ENCODE measurements around the gene IRF6.
A peak's percentile ranks its signal among the peaks of the same experiment; 100 is the strongest.

Gene IRF6

DNA sequence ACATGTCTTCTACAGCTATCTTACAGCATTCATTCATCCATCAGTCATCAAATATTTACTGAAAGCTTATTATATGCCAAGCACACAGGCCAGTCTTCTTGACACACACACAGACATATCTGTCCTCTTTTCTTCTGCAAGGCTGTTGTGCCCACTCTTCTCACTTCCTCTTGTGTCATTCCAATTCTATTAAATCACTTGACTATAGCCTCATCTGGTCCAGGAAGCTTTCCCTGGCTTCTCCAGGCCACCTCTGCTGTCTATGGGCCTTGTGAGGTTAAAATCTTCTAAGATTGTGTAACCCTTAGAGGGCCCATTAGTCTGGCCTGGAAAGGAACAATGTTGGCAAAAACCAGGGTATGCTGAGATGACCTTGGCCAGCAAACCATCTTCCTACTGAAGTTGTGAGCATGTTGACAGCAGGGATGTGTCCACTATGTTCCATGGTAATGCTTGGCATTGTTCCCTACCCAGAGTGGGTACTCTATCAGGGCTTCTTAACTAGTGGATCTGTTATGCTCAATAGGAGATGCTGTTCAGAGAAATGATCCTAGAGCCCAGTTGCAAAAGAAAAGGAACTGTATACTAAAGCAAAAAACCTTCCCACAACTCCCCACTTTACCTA, 44.8 kb downstream of the IRF6 start:
- DNase-seq, result no peak

DNA sequence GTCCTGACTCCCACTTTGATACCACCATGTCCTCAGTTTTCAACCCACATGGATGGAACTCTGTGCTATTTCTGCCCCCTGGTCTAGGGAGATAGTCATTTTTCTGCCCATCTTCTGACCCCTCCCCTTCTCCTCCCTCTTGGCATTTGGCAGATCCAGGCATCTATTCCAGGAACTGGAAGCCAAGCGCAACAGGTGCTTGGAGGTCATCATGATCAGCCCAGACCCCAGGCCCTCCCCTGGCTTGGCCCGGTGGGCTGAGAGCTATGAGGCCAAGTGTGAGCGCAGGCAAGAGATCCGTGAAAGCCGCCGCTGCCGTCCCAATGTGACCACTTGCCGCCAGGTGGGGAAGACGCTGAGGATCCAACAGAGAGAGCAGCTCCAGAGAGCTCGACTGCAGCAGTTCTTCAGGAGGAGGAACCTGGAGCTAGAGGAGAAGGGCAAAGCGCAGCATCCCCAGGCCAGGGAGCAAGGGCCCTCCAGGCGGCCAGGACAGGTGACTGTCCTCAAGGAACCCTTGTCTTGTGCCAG, 46.0 kb downstream of the IRF6 start:
- no peak for DNase-seq

DNA sequence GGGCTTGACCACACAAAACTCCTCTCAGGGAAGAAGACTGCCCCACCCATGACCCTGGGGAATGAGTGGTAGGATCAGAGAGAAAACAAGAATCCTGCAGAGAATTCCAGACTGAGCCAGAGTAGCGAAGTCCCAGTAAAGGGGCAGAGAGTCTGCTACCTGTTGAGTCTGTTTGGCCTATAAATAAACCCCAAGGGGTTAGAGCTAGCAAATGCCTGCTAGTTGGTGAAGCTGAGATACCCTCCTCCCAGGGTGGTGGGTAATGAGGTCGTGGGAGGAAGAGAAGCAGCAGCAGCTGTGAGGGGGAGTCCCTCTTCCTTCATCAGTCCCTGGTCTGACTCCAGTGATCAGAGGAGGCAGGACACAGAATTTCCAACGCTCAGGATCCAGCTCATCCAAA, 47.5 kb downstream of the IRF6 start:
- DNase-seq, result no peak

DNA sequence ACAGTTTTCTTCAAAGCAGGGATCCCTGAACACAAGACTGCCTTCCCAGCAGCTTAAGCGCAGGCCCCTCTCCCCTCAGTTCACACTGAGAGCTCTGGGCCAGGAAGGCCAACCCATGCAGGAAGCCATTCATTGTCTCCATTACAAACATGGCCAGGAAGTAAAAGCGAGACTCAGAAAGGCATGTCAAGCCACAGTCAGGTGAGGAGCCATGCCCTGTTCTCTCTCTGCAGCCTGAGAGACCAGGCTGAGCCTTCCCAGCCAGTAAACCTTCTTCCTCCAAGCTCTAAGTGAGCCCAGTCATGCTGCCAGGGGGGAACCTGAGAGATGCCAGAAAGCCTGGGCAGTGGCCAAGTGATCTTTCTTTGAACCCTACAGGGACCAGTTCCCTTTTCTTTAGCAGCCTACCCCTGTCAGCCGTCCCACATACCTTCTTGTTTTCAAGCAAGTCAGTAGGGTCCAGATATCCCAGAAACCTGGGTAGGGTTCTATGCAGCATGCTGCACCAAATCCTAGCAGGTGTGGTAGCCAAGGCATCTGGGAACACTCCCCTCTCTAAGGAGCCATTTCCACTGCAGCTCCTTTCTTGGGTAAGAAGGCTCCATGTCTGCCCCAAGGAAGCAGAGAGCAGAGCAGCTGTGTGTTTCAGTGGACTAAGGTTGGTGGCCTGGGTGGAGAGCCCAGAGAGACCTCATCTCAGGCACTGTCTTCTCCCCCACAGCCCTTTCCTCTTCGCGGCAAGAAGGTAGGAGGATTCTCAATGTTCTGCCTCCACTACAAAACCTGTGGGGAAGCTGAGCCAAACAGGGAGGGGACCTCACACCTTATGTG, 49.1 kb downstream of the IRF6 start:
- no peak for DNase-seq

DNA sequence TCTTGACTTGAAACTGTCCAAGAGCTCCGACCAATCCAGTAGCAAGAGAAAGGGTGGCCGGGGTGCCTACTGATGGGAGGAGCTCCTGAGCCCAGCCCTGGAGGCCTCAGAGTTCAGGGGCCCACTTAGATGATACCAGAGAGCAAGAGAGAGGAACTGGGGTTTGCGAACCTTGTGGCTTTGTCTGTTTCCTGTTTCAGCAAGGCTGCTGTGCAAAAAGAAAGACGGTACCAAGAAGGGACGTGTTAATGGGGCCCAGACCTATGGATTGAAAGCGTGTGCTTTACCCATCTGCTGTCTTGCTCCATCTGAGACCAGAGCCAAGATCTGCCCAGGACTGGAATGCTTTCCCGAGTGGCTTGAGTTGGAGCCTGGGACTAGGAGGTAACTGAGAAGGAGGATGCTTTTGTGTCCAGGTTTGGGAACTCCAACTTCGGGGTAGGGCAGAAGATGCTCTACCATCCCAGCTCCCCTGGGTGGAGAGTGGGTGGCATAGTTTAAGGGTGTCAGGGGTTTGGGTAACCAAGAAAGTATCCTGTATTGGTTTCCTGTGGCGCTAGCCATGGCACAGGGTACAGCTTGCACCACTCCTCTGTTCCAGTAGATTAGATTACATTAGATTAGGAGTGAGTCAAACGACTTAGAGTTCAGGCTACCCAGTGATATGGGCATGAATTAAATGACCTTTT, 49.9 kb downstream of the IRF6 start, which contains the start of gene TRAF3IP3:
TSS of gene TRAF3IP3 (plus strand) at position 128 of the 689 bp plus-strand sequence. CDS start 3,987 bp downstream, outside the sequence.
- no peak for DNase-seq

- DNase-seq, result no peak
Measured at GRCh38 chr1:209755256-209755655, 50.7 kb downstream of the IRF6 start.

DNA sequence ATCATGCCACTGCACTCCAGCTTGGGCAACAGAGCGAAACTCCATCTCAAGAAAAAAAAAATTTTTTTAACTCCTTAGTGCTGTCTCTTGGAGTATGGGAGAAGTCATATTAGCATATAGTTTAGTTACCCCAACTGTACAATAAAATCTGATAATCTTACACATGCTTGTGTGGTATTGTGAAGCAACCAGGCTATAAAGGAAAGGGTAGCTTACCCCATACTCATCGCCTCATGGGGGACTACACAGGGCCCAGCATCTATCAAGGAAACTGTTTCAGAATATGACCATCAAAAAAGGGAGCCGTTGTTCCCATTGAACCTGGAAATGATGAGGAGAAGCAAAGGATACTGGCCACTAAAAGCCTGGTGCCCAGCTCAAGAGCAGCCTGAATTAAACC, 53.1 kb downstream of the IRF6 start:
- DNase-seq, result no peak

DNA sequence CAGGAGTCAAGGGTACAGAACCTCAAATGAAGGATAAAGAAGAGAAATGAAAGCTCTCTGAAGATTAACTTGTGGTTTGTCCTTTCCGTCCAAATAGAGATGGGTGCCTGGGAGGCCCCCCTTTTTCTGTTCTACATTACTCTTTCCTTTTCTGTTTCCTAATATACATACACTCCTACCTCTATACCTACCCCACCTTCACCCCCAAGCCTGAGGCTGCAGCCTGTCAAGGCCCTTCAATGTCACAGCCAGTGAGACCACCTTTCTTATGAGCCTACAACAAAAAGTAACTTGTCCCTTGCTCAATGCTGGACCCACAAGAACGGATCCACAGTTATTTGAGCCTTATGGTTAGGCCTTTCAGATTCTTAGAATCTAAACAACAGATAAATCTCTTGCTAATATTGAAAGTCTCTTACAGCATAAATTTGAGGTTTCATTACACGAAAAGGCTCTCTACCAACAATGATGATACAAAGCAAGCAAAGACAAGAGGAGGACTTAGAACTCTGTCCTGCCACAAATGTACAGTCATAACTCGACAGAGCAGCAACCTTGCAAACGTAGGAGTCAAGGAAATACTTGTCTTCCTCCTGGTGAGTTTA, 54.2 kb downstream of the IRF6 start:
- no peak for DNase-seq

DNA sequence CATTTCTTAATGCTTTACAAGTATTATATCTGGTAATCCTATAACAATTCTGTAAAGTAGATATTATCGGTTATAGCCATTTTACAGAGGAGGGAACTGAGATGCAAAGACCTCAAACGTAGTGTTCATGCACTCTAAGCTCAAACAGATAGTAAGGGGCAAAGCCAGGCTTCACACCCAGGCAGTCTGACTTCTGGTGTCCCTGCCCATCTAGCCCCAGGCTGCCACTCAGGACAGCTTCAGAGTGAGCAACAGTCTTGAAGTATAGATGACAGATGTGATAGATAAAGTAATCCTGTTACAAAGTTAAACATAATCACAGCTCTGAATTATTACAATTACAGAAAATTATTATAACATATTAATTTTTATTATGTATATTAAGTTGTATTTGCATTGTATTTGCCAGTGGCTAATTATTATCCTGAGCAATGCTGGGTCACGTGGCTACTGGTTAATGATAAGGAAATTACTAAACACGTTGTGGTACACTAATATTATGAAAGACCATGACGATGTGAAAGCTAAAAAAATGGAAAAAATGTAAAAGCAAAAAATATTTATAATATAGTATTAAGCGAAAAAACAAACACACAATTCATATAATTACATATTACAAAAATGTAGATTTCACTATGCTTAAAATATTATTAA, 56.1 kb downstream of the IRF6 start:
- no peak for DNase-seq

DNA sequence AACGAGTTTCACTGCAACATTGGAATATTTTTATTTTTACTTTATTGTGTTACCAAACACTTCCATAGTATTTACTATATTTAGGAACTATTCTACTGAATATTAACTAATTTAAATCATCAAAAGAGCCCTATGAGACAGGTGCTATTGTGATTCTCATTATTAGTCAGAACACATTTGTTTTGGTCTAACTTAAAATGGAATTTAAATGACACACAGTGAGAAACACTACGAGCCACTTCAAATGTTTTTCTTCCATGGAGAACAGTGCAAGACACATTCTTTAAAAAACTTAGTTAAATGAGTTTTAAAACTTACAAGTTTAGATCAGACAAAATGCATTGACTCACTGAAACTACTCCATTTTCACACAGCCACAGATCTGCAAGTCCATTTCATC, 56.7 kb downstream of the IRF6 start:
- DNase-seq, result no peak

DNA sequence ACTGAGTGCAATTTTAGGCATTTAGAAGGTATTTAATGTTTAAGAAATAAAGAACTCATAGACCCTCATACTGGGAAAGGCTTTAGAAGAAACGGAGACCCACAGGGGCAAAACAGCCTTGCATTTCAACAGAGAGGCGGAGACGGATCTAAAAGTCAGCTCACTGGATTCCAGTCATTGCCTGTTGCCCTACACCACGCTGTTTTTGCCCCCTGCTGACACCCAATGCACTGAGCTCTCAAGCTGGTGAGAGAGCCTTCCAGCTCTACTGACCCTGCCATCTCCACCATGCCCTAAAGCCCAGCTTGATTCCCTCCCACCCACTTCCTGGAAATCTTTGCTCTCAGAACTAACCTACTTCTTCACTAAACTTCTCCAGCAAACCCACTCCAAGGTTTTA, 57.3 kb downstream of the IRF6 start:
- DNase-seq, result no peak

DNA sequence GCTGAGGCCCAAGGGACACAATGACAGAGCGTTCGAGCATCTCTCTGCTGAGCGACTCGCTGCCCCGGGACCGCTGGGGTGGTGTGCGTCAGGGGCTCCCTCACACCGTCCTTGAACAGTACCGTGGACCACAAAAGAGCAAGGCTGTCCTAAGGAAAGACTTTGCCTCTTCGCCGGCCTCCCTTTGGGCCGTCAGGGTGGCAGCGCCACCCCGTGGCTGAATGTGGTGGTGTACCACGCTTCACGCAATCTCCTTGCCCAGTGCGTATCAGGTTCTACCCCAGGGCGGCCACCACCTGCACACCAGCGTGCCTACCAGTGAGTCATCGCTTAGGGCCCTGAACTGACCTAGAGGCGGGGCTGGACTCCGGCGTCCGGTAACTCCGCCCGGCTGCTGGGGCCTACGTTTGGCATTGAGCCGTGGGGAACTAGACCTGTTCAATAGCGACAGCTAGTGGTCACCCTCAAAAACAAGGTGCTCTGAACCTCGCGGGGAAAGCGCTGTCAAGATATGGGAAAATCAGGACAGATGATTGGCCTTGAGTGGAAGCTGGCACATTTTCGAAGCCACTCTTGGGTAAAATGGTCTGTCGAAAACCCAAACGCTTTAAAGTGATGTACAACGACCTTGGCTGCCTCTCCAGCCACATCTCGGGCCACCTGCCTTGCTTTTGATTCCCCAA, 58.2 kb downstream of the IRF6 start:
- DNase-seq, result peak; percentile 83

- DNase-seq, result no peak
Measured at GRCh38 chr1:209746451-209747165, 59.3 kb downstream of the IRF6 start.

GRCh38 chr1:209743145-209743482, 62.8 kb downstream of the IRF6 start:
- DNase-seq, result no peak

DNA sequence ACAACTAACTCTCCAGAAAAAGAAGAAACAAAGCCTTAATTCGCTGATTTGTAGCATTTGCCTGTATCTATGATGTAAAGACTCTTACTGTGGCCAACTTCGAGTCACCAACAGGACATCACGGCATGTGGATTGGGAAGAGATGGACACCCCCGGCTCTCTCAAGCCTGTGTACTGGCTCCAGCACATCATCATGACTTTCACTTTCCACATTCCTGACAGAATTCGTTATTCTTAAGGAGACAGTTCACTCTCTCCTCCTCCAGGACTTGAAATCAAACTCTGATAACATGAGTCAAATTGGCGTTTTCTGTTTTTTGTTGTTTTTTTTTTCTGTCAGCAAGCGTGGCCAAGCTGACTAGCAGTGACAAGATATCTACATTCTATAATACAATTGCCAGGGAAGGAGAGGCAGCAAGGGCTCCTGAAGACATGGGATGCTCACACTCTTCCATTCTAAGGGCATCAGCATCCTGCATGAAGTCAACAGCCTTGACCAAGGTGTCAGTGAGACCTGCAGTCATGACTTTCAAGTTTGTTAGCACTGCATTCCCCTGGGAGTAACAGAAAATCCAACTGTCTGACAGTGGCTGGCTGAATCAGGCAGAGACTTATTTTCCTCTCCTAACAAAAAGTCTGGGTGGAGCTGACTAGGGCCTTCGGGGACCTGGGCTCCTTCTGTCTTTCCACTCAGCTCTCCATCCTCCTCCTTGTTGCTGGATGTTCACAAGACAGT, 63.4 kb downstream of the IRF6 start:
- no peak for DNase-seq

GRCh38 chr1:209741889-209742288, 64.1 kb downstream of the IRF6 start:
- no peak for DNase-seq

GRCh38 chr1:209741193-209741592, 64.7 kb downstream of the IRF6 start:
- DNase-seq, result no peak

DNA sequence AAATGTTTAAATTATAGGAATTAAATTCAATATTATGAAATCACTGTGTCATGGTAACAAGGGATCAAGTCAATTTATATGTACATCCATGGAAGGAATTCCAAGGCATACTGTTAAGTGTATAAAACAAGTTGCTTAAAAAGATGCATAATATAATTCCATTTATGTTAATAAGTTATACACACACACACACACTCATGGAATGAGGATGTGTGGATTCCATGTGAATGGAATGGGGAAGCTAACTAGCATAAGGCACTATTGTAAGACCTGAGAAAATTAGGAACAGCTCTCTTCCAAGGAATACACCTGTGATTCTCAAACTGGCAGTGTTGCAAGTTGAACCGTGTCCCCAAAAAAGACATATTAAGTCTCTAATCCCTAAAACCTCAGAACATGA, 67.7 kb downstream of the IRF6 start:
- DNase-seq, result no peak

GRCh38 chr1:209737118-209737505, 68.8 kb downstream of the IRF6 start:
- no peak for DNase-seq

DNA sequence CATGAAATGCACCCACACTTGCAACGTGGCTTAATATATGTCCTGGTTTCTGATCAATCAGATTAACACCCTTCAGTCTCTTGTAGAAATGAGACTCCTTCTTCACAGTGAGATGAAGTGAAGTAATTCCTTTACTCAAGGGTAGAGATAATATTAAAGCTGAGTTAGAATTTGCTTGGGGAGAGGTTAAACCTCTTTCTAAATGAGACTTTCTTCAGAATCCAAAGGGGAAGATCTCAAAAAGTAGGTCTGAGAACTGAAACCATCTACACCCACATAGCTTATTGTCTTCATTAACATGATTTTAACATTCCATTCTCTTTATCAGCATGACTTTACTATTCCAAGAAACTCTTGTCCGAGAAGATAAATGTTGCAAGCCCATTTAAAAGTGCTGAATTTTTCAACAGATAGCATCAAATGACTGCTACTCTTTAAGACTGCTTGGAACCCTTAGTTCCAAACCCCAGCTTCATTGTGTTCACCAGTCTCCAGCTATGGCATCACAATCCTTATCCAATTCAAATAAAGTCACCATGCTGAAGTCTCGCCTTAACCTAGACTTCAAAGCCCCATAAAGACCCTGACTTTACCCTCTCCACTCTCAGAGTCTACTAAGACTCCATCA, 69.3 kb downstream of the IRF6 start:
- DNase-seq, result no peak

All from right kidney (tissue), 1 donor.